NB4 (cell line): ENCODE measurements around the gene GLIPR1L2.
"Not testable (repeated sequence)": the region's sequence is repeated elsewhere in the genome, so short reads cannot be mapped to it uniquely, and the experiment has no call there.

Experiments
- CTCF ChIP-seq: IDR thresholded peaks from one replicate; pipeline ENCODE4 v1.5.1; 2012; ENCODE audit warnings: low read depth, low read length
- MAX ChIP-seq: IDR thresholded peaks from 2 replicates; pipeline ENCODE4 v1.6.1; 2011; ENCODE audit warnings: low read depth, low read length
- MYC ChIP-seq: IDR thresholded peaks from 2 replicates; pipeline ENCODE4 v1.6.1; 2011; ENCODE audit warnings: low read depth, low read length
- POLR2A ChIP-seq: IDR thresholded peaks from 2 replicates; pipeline ENCODE4 v1.6.1; 2011; ENCODE audit warnings: mild to moderate bottlenecking; ENCODE audit not compliant: insufficient read length; ENCODE audit errors: extremely low read depth

GRCh38 chr12:75442454-75442853 is 51.6 kb downstream of the GLIPR1L2 start:
- not testable (repeated sequence) for TF ChIP-seq POLR2A, CTCF, MAX, MYC
